SIG-M5 treated with dmso at 0.1 percent for 504 hours (cell line): Measurements from ENCODE around the gene VENTX.

ENCODE experiments used
- DNase-seq: peaks from one replicate; lab custom pipeline; 2025; ENCODE audit not compliant: unreplicated experiment; lab: John Stamatoyannopoulos, UW

Gene VENTX

DNA sequence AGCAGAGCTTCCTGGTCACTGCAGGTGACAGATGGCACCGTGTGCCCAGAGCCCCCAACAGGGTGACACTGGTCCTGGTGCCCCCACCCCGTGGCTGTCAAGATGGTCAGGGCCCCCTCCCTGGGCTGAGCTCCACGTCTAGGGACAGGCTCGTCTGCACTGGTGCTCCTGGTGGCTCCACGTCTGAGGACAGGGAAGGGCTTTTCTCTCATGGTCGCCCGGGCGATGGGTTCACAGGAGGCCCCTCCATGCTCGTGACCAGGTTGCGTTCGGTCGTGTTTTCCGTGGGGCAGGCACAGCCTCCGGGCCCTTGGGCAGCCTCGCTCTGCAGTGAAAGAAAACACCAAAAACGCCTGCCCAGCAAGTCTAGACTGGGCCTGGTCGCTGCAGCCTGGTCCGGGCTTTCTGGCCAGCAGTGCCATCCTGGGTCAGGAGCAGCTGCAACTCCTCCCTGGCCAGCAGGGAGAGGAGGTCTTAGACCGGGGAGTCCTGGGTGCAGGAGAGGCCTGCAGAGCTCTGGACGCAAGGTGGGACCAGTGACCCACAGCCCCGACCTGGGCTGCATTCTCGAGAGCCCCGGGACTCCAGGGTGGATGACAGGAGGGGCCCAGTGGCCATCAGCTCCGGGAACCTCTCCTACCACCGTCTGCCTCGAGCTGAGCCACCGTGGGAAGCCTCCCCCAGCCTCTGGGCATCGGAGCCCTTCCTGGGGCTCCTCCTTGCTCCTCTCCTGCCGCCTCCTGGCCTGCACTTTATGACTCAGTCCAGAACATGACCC, 35.5 kb upstream of the VENTX start:
- DNase-seq: no peak

DNA sequence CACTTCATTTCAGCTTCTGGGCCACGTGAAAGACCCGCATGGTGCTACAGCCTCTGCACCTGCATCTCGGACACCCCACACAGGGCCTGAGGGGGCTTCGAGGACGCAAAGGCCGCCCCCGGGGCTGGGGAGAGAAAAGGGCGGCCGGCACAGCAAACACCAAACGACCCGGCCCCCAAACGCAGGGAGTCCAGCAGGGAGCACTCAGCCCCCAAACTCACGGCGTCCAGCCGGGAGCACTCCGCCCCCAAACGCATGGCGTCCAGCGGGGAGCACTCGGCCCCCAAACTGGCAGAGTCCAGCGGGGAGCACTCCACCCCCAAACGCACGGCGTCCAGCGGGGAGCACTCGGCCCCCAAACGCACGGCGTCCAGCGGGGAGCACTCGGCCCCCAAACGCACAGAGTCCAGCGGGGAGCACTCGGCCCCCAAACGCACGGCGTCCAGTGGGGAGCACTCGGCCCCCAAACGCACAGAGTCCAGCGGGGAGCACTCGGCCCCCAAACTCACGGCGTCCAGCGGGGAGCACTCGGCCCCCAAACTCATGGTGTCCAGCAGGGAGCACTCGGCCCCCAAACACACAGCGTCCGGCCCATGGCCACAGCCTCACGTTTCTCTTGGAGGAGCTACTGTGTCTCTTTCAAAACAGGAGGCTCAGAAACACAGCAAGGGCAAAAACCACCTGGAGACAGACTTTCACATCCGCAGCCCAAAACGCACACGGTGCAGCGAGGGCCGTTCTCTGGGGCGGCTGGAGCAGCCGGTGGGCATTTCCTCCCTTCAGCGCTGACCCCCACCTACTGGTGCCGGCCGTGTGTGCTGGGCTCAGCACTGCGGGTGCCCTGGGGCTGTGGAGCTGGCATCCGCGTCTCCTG, 34.6 kb upstream of the VENTX start:
- DNase-seq: no peak

DNA sequence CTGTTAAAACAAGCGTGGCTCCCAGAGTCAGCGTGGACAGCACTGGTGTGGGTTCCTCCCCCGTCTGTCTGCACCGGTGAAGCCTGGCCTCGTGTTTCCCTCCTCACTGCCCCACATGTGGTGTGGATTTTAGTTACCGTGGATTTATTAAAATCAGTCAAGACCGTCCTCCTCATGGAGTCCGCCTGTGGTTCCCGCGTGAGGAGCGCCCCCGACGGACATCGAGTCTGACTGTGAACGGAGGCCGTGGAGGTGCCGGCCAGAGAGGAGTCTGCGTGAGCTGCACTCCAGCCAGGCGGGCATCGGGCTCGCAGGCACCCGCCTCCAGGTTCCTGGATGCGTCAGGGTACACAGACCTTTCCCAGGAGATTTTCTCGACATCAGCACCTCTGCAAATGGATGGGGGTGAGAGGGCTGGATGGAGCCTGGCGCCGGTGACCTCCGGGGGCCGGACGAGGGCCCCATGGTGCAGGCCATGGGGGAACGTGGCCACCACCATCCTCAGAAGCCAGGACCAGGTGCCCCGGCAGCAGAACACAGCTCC, 33.9 kb upstream of the VENTX start:
- no peak for DNase-seq

DNA sequence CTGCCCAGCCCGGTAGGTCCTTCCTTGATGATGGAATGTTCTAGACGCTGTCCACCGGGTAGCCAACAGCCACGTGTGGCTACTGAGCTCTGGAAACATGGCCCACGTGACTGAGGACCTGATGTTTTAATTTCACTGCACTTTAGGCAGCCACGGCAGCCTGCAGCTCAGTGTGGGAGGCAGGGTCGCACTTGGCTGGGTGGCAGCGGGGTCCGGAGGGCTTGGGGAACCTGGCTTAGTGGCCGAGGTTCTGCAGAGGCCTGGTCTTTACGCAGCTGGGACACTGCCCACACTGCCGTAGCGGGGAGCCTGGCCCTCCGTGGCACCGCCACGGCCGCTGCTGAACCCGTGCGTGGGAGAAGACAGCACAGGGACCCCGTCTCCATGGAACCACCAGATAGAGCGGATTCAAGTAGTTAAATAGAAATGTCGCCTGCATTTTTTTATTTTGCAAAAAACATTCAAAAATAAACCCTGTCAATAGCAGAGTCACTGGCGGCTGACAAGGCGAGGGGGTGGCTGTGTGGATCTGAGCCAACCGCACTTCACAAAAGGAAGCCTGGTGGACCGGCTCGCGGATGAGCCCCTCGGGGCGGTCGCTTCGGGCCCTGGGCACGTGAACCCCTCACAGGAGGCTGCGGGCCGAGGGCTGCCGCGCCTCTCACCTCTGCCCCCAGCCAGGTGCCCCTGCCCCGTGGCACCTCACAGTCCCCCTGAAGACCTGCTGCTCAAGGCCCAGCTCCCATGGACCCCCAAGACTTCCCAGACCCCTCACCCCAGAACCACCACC, 33.2 kb upstream of the VENTX start:
- DNase-seq: no peak

DNA sequence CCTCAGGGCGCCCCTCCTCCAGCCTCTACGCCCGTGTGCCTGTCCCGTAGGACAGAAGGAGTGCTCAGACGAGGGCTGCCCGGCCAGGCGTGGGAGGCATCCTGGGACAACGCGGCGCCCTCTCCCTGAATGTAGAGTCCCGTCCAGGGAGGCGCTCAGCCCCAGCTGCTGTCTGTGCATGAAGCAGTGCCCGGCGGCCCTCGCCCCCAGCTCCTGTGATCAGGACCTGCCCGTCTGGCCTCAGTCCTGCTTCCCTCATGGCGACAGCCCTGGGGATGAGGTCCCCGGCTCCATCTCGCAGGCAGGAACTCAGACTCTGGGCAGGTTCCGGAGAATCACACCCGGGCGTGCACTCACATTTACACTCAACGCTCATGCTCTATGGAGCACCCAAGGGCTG, 32.5 kb upstream of the VENTX start:
- no peak for DNase-seq

DNA sequence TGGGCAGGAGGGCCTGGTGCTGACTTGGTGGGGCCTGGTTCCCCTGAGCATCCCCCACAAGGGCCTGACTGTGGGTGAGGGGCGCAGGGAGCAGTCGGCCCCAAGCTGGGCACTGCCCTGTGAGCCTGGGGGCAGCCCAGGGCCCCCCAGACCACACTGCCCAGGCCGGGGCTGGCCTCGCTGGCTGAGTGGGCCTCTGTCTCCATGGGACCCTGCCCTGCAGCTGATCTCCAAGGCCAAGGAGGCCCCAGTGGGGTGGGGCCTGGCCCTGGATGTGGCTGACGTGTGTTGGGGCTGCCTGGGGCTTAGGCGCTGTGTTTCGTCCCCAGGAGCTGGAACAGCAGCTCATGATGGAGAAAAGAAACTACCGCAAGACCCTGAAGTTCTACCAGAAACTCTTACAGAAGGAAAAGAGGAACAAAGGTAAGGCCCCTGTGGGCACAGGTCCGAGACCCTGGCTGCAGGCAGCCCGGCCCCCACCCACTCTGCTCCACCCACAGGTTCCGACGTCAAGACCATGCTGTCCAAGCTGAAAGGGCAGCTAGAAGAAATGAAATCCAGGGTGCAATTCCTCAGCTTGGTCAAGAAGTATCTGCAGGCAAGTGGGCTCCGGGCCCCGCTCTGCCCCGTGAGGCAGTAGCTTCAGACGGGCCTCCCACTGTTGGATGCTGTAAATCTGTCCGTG, 31.2 kb upstream of the VENTX start:
- no peak for DNase-seq

DNA sequence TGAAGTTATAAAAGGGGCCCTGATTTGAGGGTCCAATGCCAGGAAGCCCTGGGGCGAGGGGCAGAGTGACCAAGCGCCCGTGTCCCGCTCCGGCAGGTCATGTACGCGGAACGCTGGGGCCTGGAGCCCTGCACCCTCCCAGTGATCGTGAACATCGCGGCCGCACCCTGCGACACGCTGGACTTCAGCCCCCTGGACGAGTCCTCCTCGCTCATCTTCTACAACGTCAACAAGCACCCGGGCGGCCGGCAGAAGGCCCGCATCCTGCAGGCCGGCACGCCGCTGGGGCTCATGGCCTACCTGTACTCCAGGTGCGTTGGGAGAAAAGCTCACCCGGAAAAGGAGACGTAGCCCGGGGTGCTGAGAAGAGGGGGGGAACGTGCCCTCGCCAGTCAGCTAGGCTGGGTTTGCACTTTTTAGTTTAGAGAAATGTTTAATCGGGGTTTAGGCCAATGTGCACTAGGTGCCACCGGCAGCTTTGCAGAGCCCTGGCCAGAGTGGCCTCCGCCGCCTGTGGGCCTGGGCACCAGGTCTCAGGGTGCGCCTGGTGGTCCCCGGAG, 30.5 kb upstream of the VENTX start:
- DNase-seq: no peak

DNA sequence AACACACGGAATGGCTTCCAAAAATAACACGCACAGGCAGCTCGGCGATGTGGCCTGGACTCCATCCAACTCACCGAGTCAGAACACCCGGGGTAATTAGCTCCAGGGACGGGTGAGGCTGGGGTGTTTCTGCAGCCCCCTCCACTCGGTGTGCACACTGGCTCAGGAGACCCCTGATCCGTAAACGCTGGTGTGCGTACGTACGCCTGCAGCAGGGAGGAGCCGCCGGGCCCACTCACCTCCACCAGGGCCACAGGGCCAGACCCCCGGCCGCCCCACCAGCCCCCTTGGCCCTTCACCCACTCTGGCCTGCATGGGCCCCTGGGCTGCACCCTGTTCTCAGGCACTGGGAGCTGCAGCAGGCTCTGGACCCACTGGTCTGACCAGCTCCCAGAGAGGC, 30.0 kb upstream of the VENTX start:
- DNase-seq: no peak

DNA sequence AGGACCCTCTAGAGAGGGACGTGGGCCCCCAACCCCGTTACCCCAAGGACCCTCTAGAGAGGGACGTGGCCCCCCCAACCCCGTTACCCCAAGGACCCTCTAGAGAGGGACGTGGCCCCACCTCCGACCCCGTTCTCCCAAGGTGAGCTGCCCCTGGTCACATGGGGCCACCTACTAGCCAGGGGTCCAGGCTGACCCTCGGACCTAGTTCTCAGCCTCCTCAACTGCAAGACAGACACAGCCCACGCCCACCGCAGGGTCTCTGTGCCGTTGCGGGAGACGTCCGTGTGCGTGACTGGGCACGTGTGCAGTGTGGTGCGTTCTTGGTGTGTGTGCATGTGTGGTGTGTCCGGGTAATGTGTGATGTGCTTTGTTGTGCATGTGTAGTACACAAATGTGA, 29.2 kb upstream of the VENTX start:
- no peak for DNase-seq

DNA sequence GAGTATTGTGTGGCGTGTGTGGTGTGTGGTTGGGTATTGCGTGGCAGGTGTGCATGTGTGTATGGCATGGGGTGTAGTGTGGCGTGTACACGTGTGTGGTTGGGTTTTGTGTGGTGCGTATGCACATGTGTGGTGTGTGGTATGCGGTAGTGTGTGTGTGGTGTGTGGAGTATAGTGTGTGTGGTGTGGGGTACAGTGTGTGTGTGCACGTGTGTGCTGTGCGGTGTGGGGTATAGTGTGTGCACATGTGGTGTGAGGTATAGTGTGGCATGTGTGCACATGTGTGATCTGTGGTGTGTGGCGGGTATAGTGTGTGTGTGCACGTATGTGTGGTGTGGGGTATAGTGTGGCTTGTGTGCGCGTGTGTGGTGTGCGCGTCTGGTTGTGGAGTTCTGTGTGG, 28.5 kb upstream of the VENTX start:
- no peak for DNase-seq

DNA sequence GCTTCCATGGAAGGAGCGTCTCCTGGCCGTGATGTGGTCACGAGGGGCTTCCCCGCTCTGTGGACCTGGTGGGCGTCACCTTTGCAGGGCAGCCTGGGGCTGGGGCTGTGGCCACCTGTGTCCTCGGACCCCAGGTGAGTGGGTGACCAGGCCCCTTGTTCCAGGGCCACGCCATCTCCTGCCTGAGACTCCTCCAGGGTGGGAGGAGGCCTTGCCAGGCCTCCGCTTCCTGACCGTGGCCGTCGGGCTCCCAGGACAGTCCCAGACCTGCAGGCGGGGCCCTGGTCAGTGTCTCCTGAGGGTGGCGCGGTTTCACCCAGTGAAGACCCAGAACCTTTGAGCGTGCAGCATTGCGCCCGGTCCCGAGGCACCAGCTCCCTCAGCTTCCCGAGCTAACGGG, 28.0 kb upstream of the VENTX start:
- DNase-seq: no peak

DNA sequence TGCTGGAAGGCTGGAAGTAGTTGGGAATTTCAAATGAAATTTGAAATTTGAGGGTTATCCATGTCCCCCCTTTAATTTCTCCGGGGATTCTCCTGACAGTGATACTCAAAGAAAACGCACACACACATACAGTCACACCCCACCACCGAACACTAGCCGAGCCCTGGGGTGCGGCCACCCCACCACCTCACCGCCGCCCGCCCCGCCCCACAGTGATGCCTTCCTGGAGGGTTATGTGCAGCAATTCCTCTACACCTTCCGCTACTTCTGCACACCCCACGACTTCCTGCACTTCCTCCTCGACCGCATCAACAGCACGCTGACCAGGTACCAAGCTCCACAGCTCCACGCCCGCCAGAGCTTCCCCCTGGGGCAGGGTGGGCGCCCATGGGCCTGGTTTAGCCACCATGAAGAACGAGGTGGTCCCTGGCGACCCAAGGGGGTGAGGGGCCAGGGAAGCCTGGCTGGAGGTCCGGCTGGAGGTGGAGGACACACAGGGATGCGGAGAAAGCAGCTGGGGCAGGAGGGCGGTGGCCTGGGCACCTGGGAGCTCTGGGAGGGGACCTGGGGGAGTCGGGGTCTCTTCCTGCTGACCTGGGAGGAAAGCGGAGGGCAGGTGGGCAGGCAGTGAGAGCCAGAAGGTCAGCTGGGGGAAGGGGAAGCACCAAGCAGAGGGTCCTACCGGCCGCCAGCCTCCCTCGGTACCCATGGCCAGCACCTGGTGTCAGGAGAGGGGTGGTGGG, 27.1 kb upstream of the VENTX start:
- no peak for DNase-seq

DNA sequence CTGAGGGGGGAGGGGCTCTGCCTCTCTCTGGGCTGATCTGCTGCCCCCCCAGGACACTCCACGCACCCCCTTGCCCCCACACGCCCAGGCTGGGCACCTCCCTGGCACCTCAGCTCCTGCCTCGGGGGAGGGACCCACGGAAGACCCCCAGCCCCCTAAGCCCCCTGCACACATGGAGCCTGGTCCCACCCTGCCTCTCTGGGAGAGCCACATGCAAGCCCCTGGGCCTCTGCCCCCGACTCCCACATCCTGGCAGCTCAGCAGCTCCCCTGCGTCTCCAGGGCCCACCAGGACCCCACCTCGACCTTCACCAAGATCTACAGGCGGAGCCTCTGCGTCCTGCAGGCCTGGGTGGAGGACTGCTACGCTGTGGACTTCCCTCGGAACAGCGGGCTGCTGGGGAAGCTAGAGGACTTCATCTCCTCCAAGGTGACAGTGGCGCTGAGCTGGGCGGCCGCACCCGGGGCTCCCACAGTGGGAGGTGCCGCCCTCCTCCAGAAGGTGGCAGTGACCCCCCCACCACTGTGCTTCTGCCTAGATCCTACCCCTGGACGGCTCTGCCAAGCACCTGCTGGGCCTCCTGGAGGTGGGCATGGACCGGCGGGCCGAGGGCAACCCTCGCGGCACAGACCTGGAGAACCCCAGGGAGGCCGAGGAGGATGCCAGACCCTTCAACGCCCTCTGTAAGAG, 26.4 kb upstream of the VENTX start:
- DNase-seq: no peak

DNA sequence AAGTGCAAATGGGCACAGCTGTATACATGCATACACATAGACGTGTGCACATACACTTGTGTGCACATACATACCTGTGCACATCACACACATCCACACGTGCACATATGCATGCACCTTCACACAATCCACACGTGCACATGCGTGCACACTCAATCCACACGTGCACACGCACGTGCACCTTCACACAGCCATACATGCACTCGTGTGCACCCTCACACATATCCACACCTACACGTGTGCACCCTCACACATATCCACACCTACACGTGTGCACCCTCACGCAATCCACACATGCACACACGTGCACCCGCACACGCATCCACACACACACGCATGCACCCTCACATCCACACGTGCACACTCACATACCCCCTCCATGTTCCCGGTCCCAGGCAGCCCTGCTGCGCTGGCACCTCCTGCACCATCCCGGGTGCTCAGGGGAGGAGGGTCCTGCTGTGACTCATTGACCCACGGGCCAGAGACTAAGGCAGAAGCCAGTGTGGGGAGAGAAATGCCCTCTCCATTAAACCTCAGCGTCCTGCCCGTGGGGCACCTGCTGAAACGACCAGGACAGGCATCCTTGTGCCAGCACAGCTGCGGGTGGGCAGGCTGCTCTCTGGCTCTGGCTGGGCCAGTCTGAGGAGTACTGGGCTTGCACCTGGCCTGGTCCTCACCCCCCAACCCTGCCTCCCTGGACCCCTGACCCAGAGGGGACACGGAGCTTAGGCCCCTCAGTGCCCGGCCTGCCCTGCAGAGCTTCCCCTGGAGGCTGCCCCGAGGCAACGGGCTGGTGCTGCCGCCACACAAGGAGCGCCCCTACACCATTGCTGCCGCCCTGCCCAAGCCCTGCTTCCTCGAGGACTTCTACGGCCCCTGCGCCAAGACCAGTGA, 25.4 kb upstream of the VENTX start:
- no peak for DNase-seq

DNA sequence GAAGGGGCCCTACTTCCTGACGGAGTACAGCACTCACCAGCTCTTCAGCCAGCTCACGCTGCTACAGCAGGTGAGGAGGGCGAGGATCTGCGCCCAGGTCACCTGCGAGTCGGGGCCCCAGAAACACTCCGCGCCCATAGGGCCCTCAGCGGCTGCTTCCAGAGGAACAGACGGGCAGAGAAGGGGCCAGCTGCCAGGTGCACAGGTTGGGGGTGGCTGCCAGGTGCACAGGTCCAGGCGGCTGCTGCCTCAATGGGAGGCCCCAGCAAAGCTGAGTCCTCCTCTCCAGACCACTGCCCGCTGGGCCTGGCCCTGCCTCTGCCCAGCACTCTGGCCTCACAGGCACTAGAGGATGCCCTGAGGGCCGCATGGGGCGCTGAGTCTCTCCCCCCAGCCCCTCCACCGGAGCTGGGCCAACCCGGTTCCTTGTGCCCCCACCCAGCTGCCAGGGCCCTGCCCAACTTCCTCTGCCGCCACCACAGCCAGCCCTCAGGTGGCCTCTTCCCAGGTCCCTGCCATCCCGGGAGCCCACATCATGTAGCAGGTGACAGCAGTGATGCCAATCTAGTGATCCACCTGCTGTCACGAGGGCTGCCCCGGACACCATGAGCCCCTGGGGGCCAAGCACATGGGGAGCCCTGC, 24.7 kb upstream of the VENTX start:
- no peak for DNase-seq

DNA sequence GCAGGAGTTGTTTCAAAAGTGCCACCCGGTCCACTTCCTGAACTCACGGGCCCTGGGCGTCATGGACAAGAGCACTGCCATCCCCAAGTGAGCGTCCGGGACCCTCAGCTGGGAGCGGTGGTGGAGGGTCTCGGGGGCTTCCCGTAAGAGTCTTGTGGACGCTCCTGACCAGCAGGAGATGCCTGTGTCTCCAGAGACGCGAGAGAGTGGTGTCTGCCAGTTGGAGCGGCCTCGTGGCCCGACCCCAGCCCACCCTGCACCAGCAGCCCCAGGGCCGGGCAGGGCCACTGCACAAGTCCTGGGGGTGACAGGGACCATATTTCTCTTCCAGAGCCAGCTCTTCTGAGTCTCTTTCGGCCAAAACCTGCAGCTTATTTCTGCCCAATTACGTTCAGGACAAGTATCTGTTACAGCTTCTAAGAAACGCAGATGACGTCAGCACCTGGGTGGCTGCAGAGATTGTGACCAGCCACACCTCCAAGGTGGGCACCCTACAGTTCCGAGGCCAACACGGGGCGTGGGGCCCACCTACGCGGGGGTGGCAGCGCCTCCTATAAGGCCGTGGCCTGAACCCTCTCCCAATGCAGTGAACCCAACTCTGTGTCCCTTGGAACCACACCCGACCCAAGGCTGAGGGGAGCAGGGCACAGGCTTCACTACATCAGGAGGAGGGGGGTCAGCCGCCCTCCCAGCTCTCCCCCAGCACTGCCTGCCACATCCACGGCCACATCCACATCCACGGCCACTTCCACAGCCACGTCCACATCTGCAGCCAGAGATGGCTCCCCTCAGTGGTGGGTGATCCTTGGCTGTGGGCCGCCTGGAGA, 23.8 kb upstream of the VENTX start:
- no peak for DNase-seq
